ENCODE measurements around the gene MIA.

DNA sequence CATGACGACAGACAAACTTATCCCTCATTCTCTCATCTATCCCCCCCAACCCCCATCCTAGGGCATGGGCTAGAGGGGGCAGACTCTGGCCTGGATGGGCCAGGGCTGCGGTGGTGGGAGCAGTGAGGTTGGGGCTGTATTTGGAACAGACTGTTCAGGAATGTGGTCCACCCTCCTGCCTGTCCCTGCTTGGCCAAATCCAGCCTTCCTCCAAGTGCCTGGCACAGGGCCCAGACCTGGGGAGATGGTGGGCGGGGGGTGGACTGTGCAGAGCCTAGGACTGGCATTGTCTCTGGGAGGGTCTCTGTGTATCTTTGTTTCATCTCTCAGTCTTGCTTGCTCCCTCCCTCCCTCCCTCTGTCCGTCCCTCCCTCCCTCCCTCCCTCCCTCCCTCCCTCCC lies 37.9 kb downstream of the MIA start:
- TF ChIP-seq CTCF (IDR thresholded peaks at IDR 0.05), result no peak
- no peak for TF ChIP-seq POLR2A (IDR thresholded peaks at IDR 0.05)

All from lower leg skin (tissue), 3 donors.